ENCODE data around the gene KDSR.

Gene KDSR

GRCh38 chr18:63299837-63300745, 66.9 kb downstream of the KDSR start:
- Mint-ChIP-seq H3K9me3 (no peaks in the 10 kb centered on the region), H3K4me1 (ENCODE audit: low read depth) (peaks cover 73% of the 10 kb centered on the region), H3K27ac (peak overlapping the region; percentile 90), H3K27me3 (ENCODE audit: low read depth) (no peaks in the 10 kb centered on the region), H3K4me3 (peak overlapping the region; percentile 77), H3K36me3 (ENCODE audit: low read depth) (peaks cover 77% of the 10 kb centered on the region)
- DNase-seq (ENCODE audit: low spot score), result peak; percentile 64

- peak overlapping the region; percentile 90 for H3K27ac Mint-ChIP-seq
These were observed 68.3 kb downstream of the KDSR start for GRCh38 chr18:63298400-63299365.

GRCh38 chr18:63297687-63298399, 69.2 kb downstream of the KDSR start:
- peak overlapping the region; percentile 55 for H3K4me3 Mint-ChIP-seq
- DNase-seq (ENCODE audit: low spot score), result no peak
- H3K9me3 Mint-ChIP-seq, result no peaks in the 10 kb centered on the region
- no peak overlapping the region for H3K27ac Mint-ChIP-seq
- H3K27me3 Mint-ChIP-seq (ENCODE audit: low read depth), result no peaks in the 10 kb centered on the region
- peaks cover 82% of the 10 kb centered on the region for H3K36me3 Mint-ChIP-seq (ENCODE audit: low read depth)
- peaks cover 73% of the 10 kb centered on the region for H3K4me1 Mint-ChIP-seq (ENCODE audit: low read depth)

More at GRCh38 chr18:63298400-63299365, 68.3 kb downstream of the KDSR start:
- H3K4me1 Mint-ChIP-seq (ENCODE audit: low read depth), result peaks cover 70% of the 10 kb centered on the region
- no peak for DNase-seq (ENCODE audit: low spot score)
- peak overlapping the region; percentile 77 for H3K4me3 Mint-ChIP-seq
- peaks cover 79% of the 10 kb centered on the region for H3K36me3 Mint-ChIP-seq (ENCODE audit: low read depth)
- no peaks in the 10 kb centered on the region for H3K9me3 Mint-ChIP-seq
- no peaks in the 10 kb centered on the region for H3K27me3 Mint-ChIP-seq (ENCODE audit: low read depth)

- Mint-ChIP-seq H3K9me3 (no peaks in the 10 kb centered on the region), H3K4me1 (ENCODE audit: low read depth) (peaks cover 63% of the 10 kb centered on the region), H3K27ac (no peak overlapping the region), H3K36me3 (ENCODE audit: low read depth) (peaks cover 77% of the 10 kb centered on the region), H3K4me3 (peak overlapping the region; percentile 31), H3K27me3 (ENCODE audit: low read depth) (no peaks in the 10 kb centered on the region)
- DNase-seq (ENCODE audit: low spot score), result no peak
These were observed 73.1 kb downstream of the KDSR start for GRCh38 chr18:63293935-63294334.

- peaks cover 69% of the 10 kb centered on the region for H3K36me3 Mint-ChIP-seq (ENCODE audit: low read depth)
- no peaks in the 10 kb centered on the region for H3K9me3 Mint-ChIP-seq
- peak overlapping the region; percentile 11 for H3K27ac Mint-ChIP-seq
- peak overlapping the region; percentile 1 for H3K4me3 Mint-ChIP-seq
- DNase-seq (ENCODE audit: low spot score), result no peak
- no peaks in the 10 kb centered on the region for H3K27me3 Mint-ChIP-seq (ENCODE audit: low read depth)
- peaks cover 54% of the 10 kb centered on the region for H3K4me1 Mint-ChIP-seq (ENCODE audit: low read depth)
These were observed 73.9 kb downstream of the KDSR start for GRCh38 chr18:63292831-63293683.

GRCh38 chr18:63291278-63291677, 75.7 kb downstream of the KDSR start:
- H3K4me1 Mint-ChIP-seq (ENCODE audit: low read depth), result peaks cover 53% of the 10 kb centered on the region
- H3K4me3 Mint-ChIP-seq, result peak overlapping the region; percentile 61
- no peaks in the 10 kb centered on the region for H3K27me3 Mint-ChIP-seq (ENCODE audit: low read depth)
- no peak for DNase-seq (ENCODE audit: low spot score)
- H3K27ac Mint-ChIP-seq, result no peak overlapping the region
- H3K36me3 Mint-ChIP-seq (ENCODE audit: low read depth), result peaks cover 60% of the 10 kb centered on the region
- H3K9me3 Mint-ChIP-seq, result no peaks in the 10 kb centered on the region

- H3K27me3 Mint-ChIP-seq (ENCODE audit: low read depth), result no peaks in the 10 kb centered on the region
- no peaks in the 10 kb centered on the region for H3K9me3 Mint-ChIP-seq
- H3K36me3 Mint-ChIP-seq (ENCODE audit: low read depth), result peaks cover 60% of the 10 kb centered on the region
- peaks cover 53% of the 10 kb centered on the region for H3K4me1 Mint-ChIP-seq (ENCODE audit: low read depth)
- H3K4me3 Mint-ChIP-seq, result peak overlapping the region; percentile 61
- DNase-seq (ENCODE audit: low spot score), result peak; percentile 45
- H3K27ac Mint-ChIP-seq, result peak overlapping the region; percentile 26
These were observed 76.2 kb downstream of the KDSR start for GRCh38 chr18:63290821-63291200.

GRCh38 chr18:63290166-63290820, 76.7 kb downstream of the KDSR start:
- Mint-ChIP-seq H3K4me1 (ENCODE audit: low read depth) (peaks cover 47% of the 10 kb centered on the region), H3K9me3 (no peaks in the 10 kb centered on the region), H3K27ac (no peak overlapping the region), H3K4me3 (peak overlapping the region; percentile 61), H3K27me3 (ENCODE audit: low read depth) (no peaks in the 10 kb centered on the region), H3K36me3 (ENCODE audit: low read depth) (peaks cover 59% of the 10 kb centered on the region)
- DNase-seq (ENCODE audit: low spot score), result no peak

- H3K4me3 Mint-ChIP-seq, result no peak overlapping the region
- no peaks in the 10 kb centered on the region for H3K9me3 Mint-ChIP-seq
- H3K4me1 Mint-ChIP-seq (ENCODE audit: low read depth), result peaks cover 42% of the 10 kb centered on the region
- no peak overlapping the region for H3K27ac Mint-ChIP-seq
- DNase-seq (ENCODE audit: low spot score), result no peak
- no peaks in the 10 kb centered on the region for H3K27me3 Mint-ChIP-seq (ENCODE audit: low read depth)
- peaks cover 60% of the 10 kb centered on the region for H3K36me3 Mint-ChIP-seq (ENCODE audit: low read depth)
These were observed 78.7 kb downstream of the KDSR start for GRCh38 chr18:63288311-63288710.

- H3K4me1 Mint-ChIP-seq (ENCODE audit: low read depth), result peaks cover 36% of the 10 kb centered on the region
- no peaks in the 10 kb centered on the region for H3K27me3 Mint-ChIP-seq (ENCODE audit: low read depth)
- peaks cover 55% of the 10 kb centered on the region for H3K36me3 Mint-ChIP-seq (ENCODE audit: low read depth)
- no peak for DNase-seq (ENCODE audit: low spot score)
- no peak overlapping the region for H3K4me3 Mint-ChIP-seq
- no peaks in the 10 kb centered on the region for H3K9me3 Mint-ChIP-seq
- H3K27ac Mint-ChIP-seq, result no peak overlapping the region
These were observed 79.2 kb downstream of the KDSR start for GRCh38 chr18:63287691-63288220.

- Mint-ChIP-seq H3K27ac (no peak overlapping the region), H3K27me3 (ENCODE audit: low read depth) (no peaks in the 10 kb centered on the region), H3K36me3 (ENCODE audit: low read depth) (peaks cover 52% of the 10 kb centered on the region), H3K9me3 (no peaks in the 10 kb centered on the region), H3K4me1 (ENCODE audit: low read depth) (peaks cover 29% of the 10 kb centered on the region), H3K4me3 (no peak overlapping the region)
- no peak for DNase-seq (ENCODE audit: low spot score)
These were observed 80.1 kb downstream of the KDSR start for GRCh38 chr18:63286926-63287325.
